ENCODE results near the gene ARHGAP25.

The ARHGAP25 gene

GRCh38 chr2:68767031-68767961, 32.7 kb downstream of the ARHGAP25 start:
- DNase-seq (ENCODE audit: low spot score) = no peak

GRCh38 chr2:68767996-68768395, 33.4 kb downstream of the ARHGAP25 start:
- no peak for DNase-seq (ENCODE audit: low spot score)

GRCh38 chr2:68768461-68768860, 33.9 kb downstream of the ARHGAP25 start:
- DNase-seq (ENCODE audit: low spot score) = no peak

- no peak for DNase-seq (ENCODE audit: low spot score)
Measured at GRCh38 chr2:68768951-68769350, 34.3 kb downstream of the ARHGAP25 start.

GRCh38 chr2:68769586-68770270, 35.1 kb downstream of the ARHGAP25 start:
- no peak for DNase-seq (ENCODE audit: low spot score)

- no peak for DNase-seq (ENCODE audit: low spot score)
Measured at GRCh38 chr2:68770271-68771111, 35.9 kb downstream of the ARHGAP25 start.

GRCh38 chr2:68771211-68771751, 36.7 kb downstream of the ARHGAP25 start:
- no peak for DNase-seq (ENCODE audit: low spot score)

GRCh38 chr2:68772109-68772508, 37.5 kb downstream of the ARHGAP25 start:
- no peak for DNase-seq (ENCODE audit: low spot score)

- DNase-seq (ENCODE audit: low spot score) = no peak
Measured at GRCh38 chr2:68774569-68775271, 40.1 kb downstream of the ARHGAP25 start.

GRCh38 chr2:68775272-68775842, 40.7 kb downstream of the ARHGAP25 start:
- DNase-seq (ENCODE audit: low spot score) = no peak

- DNase-seq (ENCODE audit: low spot score) = no peak
Measured at GRCh38 chr2:68776124-68776523, 41.5 kb downstream of the ARHGAP25 start.

- no peak for DNase-seq (ENCODE audit: low spot score)
Measured at GRCh38 chr2:68779595-68779994, 45.0 kb downstream of the ARHGAP25 start.

GRCh38 chr2:68784188-68784587, 49.6 kb downstream of the ARHGAP25 start:
- DNase-seq (ENCODE audit: low spot score) = no peak

GRCh38 chr2:68784915-68785314, 50.3 kb downstream of the ARHGAP25 start:
- DNase-seq (ENCODE audit: low spot score) = no peak

GRCh38 chr2:68787356-68787755, 52.7 kb downstream of the ARHGAP25 start:
- no peak for DNase-seq (ENCODE audit: low spot score)

GRCh38 chr2:68789603-68790002, 55.0 kb downstream of the ARHGAP25 start:
- DNase-seq (ENCODE audit: low spot score) = no peak

- DNase-seq (ENCODE audit: low spot score) = no peak
Measured at GRCh38 chr2:68790600-68790999, 56.0 kb downstream of the ARHGAP25 start.

GRCh38 chr2:68791914-68792313, 57.3 kb downstream of the ARHGAP25 start:
- no peak for DNase-seq (ENCODE audit: low spot score)

- DNase-seq (ENCODE audit: low spot score) = no peak
Measured at GRCh38 chr2:68792751-68793150, 58.1 kb downstream of the ARHGAP25 start.

GRCh38 chr2:68796295-68796905, 61.8 kb downstream of the ARHGAP25 start:
- no peak for DNase-seq (ENCODE audit: low spot score)

GRCh38 chr2:68798569-68798968, 64.0 kb downstream of the ARHGAP25 start:
- no peak for DNase-seq (ENCODE audit: low spot score)
